Measurements from ENCODE around the gene ELMOD1.
A peak's percentile ranks its signal among the peaks of the same experiment; 100 is the strongest.
"Not testable (repeated sequence)": the region's sequence is repeated elsewhere in the genome, so short reads cannot be mapped to it uniquely, and the experiment has no call there.

ELMOD1 gene

GRCh38 chr11:107576497-107577345 is 14.2 kb upstream of the ELMOD1 start:
- not testable (repeated sequence) for H3K27ac ChIP-seq (ENCODE audit: low read depth, low read length)
- TF ChIP-seq CTCF (IDR thresholded peaks at IDR 0.05; ENCODE audit: insufficient read depth, low read length, poor library complexity, severe bottlenecking), result peak; percentile 56

GRCh38 chr11:107577346-107577711 is 13.6 kb upstream of the ELMOD1 start:
- Histone ChIP-seq H3K4me3 (ENCODE audit: insufficient read depth, low read length, poor library complexity, severe bottlenecking) (no peak overlapping the region), H3K27ac (ENCODE audit: low read depth, low read length) (no peak overlapping the region), H3K79me2 (ENCODE audit: insufficient read depth, low read length) (no peaks in the 10 kb centered on the region), H4K20me1 (ENCODE audit: low read depth, low read length) (no peaks in the 10 kb centered on the region), H3F3A (ENCODE audit: insufficient read depth) (no peaks in the 10 kb centered on the region), H3K9ac (ENCODE audit: low read length) (no peak overlapping the region), H3K27me3 (ENCODE audit: low read length) (no peaks in the 10 kb centered on the region), H3K9me2 (replicated peaks; ENCODE audit: insufficient read depth, low read length) (no peaks in the 10 kb centered on the region), H3K36me3 (ENCODE audit: low read length) (no peaks in the 10 kb centered on the region), H3K9me3 (ENCODE audit: insufficient read depth, low read length) (0 out of 2 replicates have a peak, but pooled peaks cover 4% of the 10 kb centered on the region), H2AFZ (ENCODE audit: low read depth, low read length, severe bottlenecking) (no peak overlapping the region), H3K4me2 (ENCODE audit: low read depth, low read length, poor library complexity, severe bottlenecking) (no peak overlapping the region)
- no peak for TF ChIP-seq EZH2phosphoT487 (conservative IDR thresholded peaks at IDR 0.05; ENCODE audit: low read length)
- TF ChIP-seq CTCF (IDR thresholded peaks at IDR 0.05; ENCODE audit: insufficient read depth, low read length, poor library complexity, severe bottlenecking), result no peak

More at GRCh38 chr11:107576497-107577345, 14.2 kb upstream of the ELMOD1 start:
- not testable (repeated sequence) for H3K36me3 ChIP-seq (ENCODE audit: low read length); H3K4me3 ChIP-seq (ENCODE audit: insufficient read depth, low read length, poor library complexity, severe bottlenecking); H4K20me1 ChIP-seq (ENCODE audit: low read depth, low read length); H2AFZ ChIP-seq (ENCODE audit: low read depth, low read length, severe bottlenecking); H3K4me2 ChIP-seq (ENCODE audit: low read depth, low read length, poor library complexity, severe bottlenecking); H3K9me2 ChIP-seq (replicated peaks; ENCODE audit: insufficient read depth, low read length); H3K9ac ChIP-seq (ENCODE audit: low read length); H3F3A ChIP-seq (ENCODE audit: insufficient read depth); H3K9me3 ChIP-seq (ENCODE audit: insufficient read depth, low read length); H3K79me2 ChIP-seq (ENCODE audit: insufficient read depth, low read length); H3K27me3 ChIP-seq (ENCODE audit: low read length)

GRCh38 chr11:107579169-107579568 is 11.8 kb upstream of the ELMOD1 start:
- not testable (repeated sequence) for H2AFZ ChIP-seq (ENCODE audit: low read depth, low read length, severe bottlenecking); H3K9me2 ChIP-seq (replicated peaks; ENCODE audit: insufficient read depth, low read length); H3K79me2 ChIP-seq (ENCODE audit: insufficient read depth, low read length); H3K36me3 ChIP-seq (ENCODE audit: low read length); H3K27me3 ChIP-seq (ENCODE audit: low read length); H3K9me3 ChIP-seq (ENCODE audit: insufficient read depth, low read length); H3F3A ChIP-seq (ENCODE audit: insufficient read depth); H3K4me2 ChIP-seq (ENCODE audit: low read depth, low read length, poor library complexity, severe bottlenecking); H3K9ac ChIP-seq (ENCODE audit: low read length); H4K20me1 ChIP-seq (ENCODE audit: low read depth, low read length); H3K27ac ChIP-seq (ENCODE audit: low read depth, low read length); H3K4me3 ChIP-seq (ENCODE audit: insufficient read depth, low read length, poor library complexity, severe bottlenecking)

- Histone ChIP-seq H3K9ac (ENCODE audit: low read length) (no peak overlapping the region), H3K9me2 (replicated peaks; ENCODE audit: insufficient read depth, low read length) (no peaks in the 10 kb centered on the region), H3K4me2 (ENCODE audit: low read depth, low read length, poor library complexity, severe bottlenecking) (no peak overlapping the region), H3K79me2 (ENCODE audit: insufficient read depth, low read length) (no peaks in the 10 kb centered on the region), H3K36me3 (ENCODE audit: low read length) (no peaks in the 10 kb centered on the region), H3K9me3 (ENCODE audit: insufficient read depth, low read length) (0 out of 2 replicates have a peak, but pooled peaks cover 4% of the 10 kb centered on the region), H4K20me1 (ENCODE audit: low read depth, low read length) (no peaks in the 10 kb centered on the region), H2AFZ (ENCODE audit: low read depth, low read length, severe bottlenecking) (no peak overlapping the region), H3F3A (ENCODE audit: insufficient read depth) (no peaks in the 10 kb centered on the region), H3K27me3 (ENCODE audit: low read length) (no peaks in the 10 kb centered on the region), H3K4me3 (ENCODE audit: insufficient read depth, low read length, poor library complexity, severe bottlenecking) (no peak overlapping the region), H3K27ac (ENCODE audit: low read depth, low read length) (no peak overlapping the region)
- TF ChIP-seq CTCF (IDR thresholded peaks at IDR 0.05; ENCODE audit: insufficient read depth, low read length, poor library complexity, severe bottlenecking) (no peak), EZH2phosphoT487 (conservative IDR thresholded peaks at IDR 0.05; ENCODE audit: low read length) (no peak)
These were observed 9.8 kb upstream of the ELMOD1 start for GRCh38 chr11:107581147-107581546.

Measured in SU-DHL-6 (cell line).